ENCODE data around the gene RAE1. TPM values are rescaled to one million over a fixed set of nuclear protein-coding genes. Genes with fewer than 3 reads are reported as not detected.

The RAE1 gene
- total RNA-seq, 1 donor from 2014 or later: 21.1 TPM

DNA sequence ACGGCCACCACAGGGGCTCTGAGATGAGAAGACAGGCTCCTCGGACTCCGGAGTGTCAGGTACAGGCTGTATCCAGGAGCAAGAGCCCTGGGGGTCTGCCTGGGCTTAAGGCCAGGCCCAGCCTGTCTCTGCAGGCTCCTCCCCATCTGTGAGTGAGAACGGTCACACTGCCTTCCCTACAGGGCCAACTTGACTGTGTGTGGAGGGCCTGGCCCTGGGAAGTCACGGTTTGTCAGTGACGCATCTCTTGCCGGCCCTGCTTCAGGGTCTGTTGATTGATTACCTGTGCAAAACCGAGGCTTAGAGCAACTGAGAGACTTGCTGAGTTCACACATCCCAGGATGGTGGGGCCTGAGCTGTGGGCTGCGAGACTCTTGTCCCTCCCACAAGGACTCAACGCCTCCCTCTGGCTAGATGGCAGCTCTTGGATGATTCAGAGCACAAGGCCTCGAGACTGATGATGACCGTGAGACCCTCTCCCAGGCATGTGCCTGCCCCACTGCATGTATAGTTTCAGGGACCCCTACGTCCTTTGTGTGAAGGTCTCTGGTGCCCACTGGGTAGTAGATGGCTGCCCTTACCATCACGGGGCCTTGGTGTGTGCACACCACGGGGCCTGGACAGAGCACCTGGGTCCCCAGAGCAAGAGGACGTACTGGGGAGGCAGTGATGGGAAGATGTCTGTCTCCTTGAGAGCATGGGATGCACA, 46.1 kb downstream of the RAE1 start:
- Histone ChIP-seq H3K36me3 (no peaks in the 10 kb centered on the region), H3K27me3 (no peaks in the 10 kb centered on the region), H3K4me3 (no peak overlapping the region), H3K27ac (peak overlapping the region; percentile 13), H3K9me3 (no peaks in the 10 kb centered on the region), H3K4me1 (peaks cover 73% of the 10 kb centered on the region)
- DNase-seq (ENCODE audit: extremely low spot score in 2 of 2): no peak
- TF ChIP-seq, protein P1, sequence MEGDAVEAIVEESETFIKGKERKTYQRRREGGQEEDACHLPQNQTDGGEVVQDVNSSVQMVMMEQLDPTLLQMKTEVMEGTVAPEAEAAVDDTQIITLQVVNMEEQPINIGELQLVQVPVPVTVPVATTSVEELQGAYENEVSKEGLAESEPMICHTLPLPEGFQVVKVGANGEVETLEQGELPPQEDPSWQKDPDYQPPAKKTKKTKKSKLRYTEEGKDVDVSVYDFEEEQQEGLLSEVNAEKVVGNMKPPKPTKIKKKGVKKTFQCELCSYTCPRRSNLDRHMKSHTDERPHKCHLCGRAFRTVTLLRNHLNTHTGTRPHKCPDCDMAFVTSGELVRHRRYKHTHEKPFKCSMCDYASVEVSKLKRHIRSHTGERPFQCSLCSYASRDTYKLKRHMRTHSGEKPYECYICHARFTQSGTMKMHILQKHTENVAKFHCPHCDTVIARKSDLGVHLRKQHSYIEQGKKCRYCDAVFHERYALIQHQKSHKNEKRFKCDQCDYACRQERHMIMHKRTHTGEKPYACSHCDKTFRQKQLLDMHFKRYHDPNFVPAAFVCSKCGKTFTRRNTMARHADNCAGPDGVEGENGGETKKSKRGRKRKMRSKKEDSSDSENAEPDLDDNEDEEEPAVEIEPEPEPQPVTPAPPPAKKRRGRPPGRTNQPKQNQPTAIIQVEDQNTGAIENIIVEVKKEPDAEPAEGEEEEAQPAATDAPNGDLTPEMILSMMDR (IDR thresholded peaks at IDR 0.05): no peak
- TF ChIP-seq POLR2A (IDR thresholded peaks at IDR 0.05) (no peak), POLR2AphosphoS5 (IDR thresholded peaks at IDR 0.05; ENCODE audit: insufficient read depth in 1 of 2, low read depth in 1 of 2) (no peak)
- intact Hi-C loops (cut with DNase I): loop anchor here (2.0 to 10.0 kb wide), 2 partner anchors 40 to 198 kb away; no protein-coding TSS in a partner anchor

DNA sequence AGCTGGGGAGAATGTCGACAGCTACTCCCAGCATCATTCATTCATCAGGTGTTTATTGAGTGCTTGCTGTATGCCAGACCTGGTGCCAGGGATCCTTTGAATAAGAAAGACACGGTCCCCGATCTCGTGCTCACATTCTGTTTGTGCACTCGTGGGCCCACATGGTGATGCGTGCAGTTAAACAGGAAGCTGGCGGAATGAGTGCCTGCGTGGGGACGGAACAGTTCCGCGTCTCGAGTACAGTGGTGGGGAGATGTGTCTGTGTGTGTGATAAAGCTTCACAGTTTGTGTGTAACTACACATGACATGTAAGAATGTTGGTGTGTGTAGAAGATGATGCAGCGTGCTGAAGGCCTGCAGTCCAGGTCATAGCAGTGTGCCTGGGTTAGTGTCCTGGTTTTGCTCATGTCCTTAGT, 46.6 kb downstream of the RAE1 start:
- Histone ChIP-seq H3K27ac (peak overlapping the region; percentile 33), H3K36me3 (no peaks in the 10 kb centered on the region), H3K9me3 (no peaks in the 10 kb centered on the region), H3K4me1 (peaks cover 68% of the 10 kb centered on the region), H3K27me3 (no peaks in the 10 kb centered on the region), H3K4me3 (no peak overlapping the region)
- intact Hi-C loops (cut with DNase I): loop anchor here (2.0 to 10.0 kb wide), 2 partner anchors 39 to 197 kb away; no protein-coding TSS in a partner anchor
- TF ChIP-seq POLR2AphosphoS5 (IDR thresholded peaks at IDR 0.05; ENCODE audit: insufficient read depth in 1 of 2, low read depth in 1 of 2) (no peak), POLR2A (IDR thresholded peaks at IDR 0.05) (no peak)
- TF ChIP-seq, protein P1 (IDR thresholded peaks at IDR 0.05): no peak
- no peak for DNase-seq (ENCODE audit: extremely low spot score in 2 of 2)

DNA sequence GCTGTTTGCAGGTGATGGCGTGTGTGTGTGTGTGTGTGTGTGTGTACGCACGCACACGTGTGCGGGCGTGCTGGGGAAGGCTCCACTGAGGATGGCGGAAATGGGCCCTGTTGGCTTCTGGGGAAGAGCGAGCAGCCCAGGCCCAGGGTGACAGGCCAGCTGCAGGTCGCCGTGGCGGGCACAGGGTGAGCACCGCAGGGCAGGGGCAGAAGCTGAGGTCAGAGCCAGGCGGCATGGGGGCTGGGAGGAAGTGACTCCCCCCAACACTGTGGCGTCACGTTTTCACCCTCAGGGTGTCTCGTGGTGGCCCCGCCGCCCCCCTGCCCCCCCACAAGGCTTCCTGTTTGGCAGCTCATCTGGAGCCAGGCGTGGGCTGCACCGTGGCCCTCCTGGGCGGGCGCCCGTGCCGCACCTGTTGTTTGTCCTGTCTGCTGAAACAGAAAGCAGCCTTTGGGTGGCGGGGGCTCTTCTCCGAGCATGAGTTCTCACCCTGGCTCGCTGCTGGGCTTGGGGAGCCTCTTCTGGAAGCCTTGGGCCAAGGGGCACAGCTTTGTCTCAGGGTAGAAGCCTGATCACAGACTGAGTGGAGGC, 47.3 kb downstream of the RAE1 start:
- DNase-seq (ENCODE audit: extremely low spot score in 2 of 2): no peak
- no peaks in the 10 kb centered on the region for H3K36me3 ChIP-seq
- intact Hi-C loops (cut with DNase I): loop anchor here (10.0 kb wide), 1 partner anchor 196 kb away; no protein-coding TSS in a partner anchor
- peaks cover 61% of the 10 kb centered on the region for H3K4me1 ChIP-seq
- no peak overlapping the region for H3K4me3 ChIP-seq
- peak in 1 of 2 donors; percentile 64 for TF ChIP-seq POLR2AphosphoS5 (IDR thresholded peaks at IDR 0.05; ENCODE audit: insufficient read depth in 1 of 2, low read depth in 1 of 2)
- TF ChIP-seq, protein P1 (IDR thresholded peaks at IDR 0.05): no peak
- no peak for TF ChIP-seq POLR2A (IDR thresholded peaks at IDR 0.05)
- H3K9me3 ChIP-seq: no peaks in the 10 kb centered on the region
- peak overlapping the region; percentile 33 for H3K27ac ChIP-seq
- no peaks in the 10 kb centered on the region for H3K27me3 ChIP-seq

DNA sequence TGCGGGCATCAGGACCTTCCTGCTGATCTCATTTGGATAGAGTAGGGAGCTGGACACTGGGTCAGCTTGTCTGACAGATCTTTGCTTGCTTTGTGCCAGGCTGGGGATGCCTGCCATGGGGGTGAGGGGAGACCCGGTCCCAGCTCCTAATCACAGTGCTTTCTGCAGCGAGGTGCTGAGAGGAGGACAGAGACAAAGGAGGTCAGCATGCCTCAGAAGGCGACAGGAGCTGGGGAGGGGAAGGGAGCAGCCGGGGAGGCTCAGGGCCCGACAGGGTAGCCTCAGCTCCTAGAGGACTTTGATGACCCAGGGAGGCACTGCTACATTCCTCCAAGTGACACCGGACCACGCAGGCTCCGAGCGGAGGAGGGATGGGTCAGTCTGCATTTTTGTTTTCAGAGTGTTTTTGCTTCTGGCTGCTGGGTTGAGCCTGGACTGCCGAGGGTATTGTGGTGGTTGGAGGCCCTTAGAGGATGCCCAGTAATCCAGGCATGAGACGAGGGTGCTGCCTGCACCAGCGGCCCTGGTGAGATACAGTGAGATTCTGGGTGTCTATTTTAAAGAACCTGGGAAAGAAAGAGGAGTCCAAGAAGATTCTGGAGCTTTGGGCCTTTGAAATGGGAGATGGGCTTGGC, 48.0 kb downstream of the RAE1 start:
- no peaks in the 10 kb centered on the region for H3K36me3 ChIP-seq
- no peak overlapping the region for H3K4me3 ChIP-seq
- no peaks in the 10 kb centered on the region for H3K27me3 ChIP-seq
- peaks cover 57% of the 10 kb centered on the region for H3K4me1 ChIP-seq
- H3K9me3 ChIP-seq: no peaks in the 10 kb centered on the region
- intact Hi-C loops (cut with DNase I): loop anchor here (10.0 kb wide), 1 partner anchor 196 kb away; no protein-coding TSS in a partner anchor
- DNase-seq (ENCODE audit: extremely low spot score in 2 of 2): no peak
- H3K27ac ChIP-seq: peak overlapping the region; percentile 33
- TF ChIP-seq POLR2AphosphoS5 (IDR thresholded peaks at IDR 0.05; ENCODE audit: insufficient read depth in 1 of 2, low read depth in 1 of 2) (no peak), POLR2A (IDR thresholded peaks at IDR 0.05) (no peak)
- TF ChIP-seq, protein P1 (IDR thresholded peaks at IDR 0.05): no peak

Data from vagina (tissue), 2 donors.